K562 (cell line): ENCODE results near the gene NR5A1. TPM values are rescaled to one million over a fixed set of nuclear protein-coding genes. Genes with fewer than 3 reads are reported as not detected.
A peak's percentile ranks its signal among the peaks of the same experiment; 100 is the strongest.

ENCODE experiments used
- ATAC-seq: fragments of 200-7000 bp; cut with Tn5 transposase; 3 replicates; pipeline ENCODE4 v1.9.1; 2020; ENCODE audit warnings: moderate library complexity
- BruUV-seq: library from RNA; stranded (reverse); fragments of 400-500 nt; replicated peaks from 2 replicates; lab custom pipeline; 2021; lab: Mats Ljungman, UMichigan
- CTCF ChIA-PET: fragments of 300-600 bp; formaldehyde crosslinking; extraction: SDS; loops from one replicate; lab custom pipeline; 2021; ENCODE audit warnings: low intra/inter-chr PET ratio; lab: Yijun Ruan, JAX
- POLR2A ChIA-PET: fragments of 300-600, 350-650 bp; sonication (Branson Sonifier 250); formaldehyde crosslinking; extraction: SDS; loops from one replicate; lab custom pipeline; 2021; ENCODE audit warnings: antibody characterized with exemption, inconsistent platforms; lab: Yijun Ruan, JAX
- DNase-seq, 4 experiments: peaks; one replicate each; pipeline versions ENCODE4 v3.0.0 to v3.0.0-alpha.2; 2011 to 2018; ENCODE audit warnings: low spot score in 3 of 4, mixed read lengths in 3 of 4; ENCODE audit errors: extremely low read depth in 1 of 4
- FAIRE-seq: peaks from 2 replicates; lab custom pipeline; 2011; peaks lifted over from hg19 to GRCh38; lab: Jason Lieb, UNC
- H2AFZ ChIP-seq: 2 replicates; pipeline ENCODE4 v1.6.0; 2011; ENCODE audit warnings: low read depth, low read length, control low read depth, inconsistent platforms
- H3K27ac ChIP-seq: fragments of 200-600 bp; 3 replicates; pipeline ENCODE4 v1.8.0; 2011; ENCODE audit warnings: low read depth, mild to moderate bottlenecking, control low read depth, inconsistent platforms, low read length, moderate library complexity, mixed read lengths; ENCODE audit errors: extremely low read depth
- H3K27me3 ChIP-seq, 2 experiments: fragments of 300-600 bp in 1 of 2; 2 replicates in 1 of 2; 3 replicates in 1 of 2; pipeline versions ENCODE4 v1.6.0 to v1.8.0; 2011; ENCODE audit warnings: inconsistent platforms in 2 of 2, low read length in 2 of 2, mild to moderate bottlenecking in 1 of 2, mixed read lengths in 1 of 2, moderate library complexity in 1 of 2; ENCODE audit not compliant: control insufficient read depth in 2 of 2, insufficient read depth in 2 of 2
- H3K36me3 ChIP-seq: fragments of 300-600 bp; 3 replicates; pipeline ENCODE4 v1.8.0; 2011; ENCODE audit warnings: mild to moderate bottlenecking, low read length, inconsistent platforms; ENCODE audit not compliant: control insufficient read depth, insufficient read depth
- H3K4me1 ChIP-seq, 2 experiments: fragments of 200-600 bp in 1 of 2; replicated peaks in 1 of 2; 2 replicates in 1 of 2; 3 replicates in 1 of 2; pipeline versions ENCODE4 v1.5.1 to v1.8.0; 2011; ENCODE audit warnings: inconsistent platforms in 2 of 2, low read length in 2 of 2, mild to moderate bottlenecking in 1 of 2, mixed read lengths in 1 of 2, moderate library complexity in 1 of 2; ENCODE audit not compliant: control insufficient read depth in 2 of 2, insufficient read depth in 2 of 2
- H3K4me2 ChIP-seq: 2 replicates; pipeline ENCODE4 v1.6.1; 2011; ENCODE audit warnings: low read length, control low read depth, inconsistent platforms, mixed read lengths; ENCODE audit not compliant: insufficient read depth
- H3K4me3 ChIP-seq: fragments of 200-600 bp; sonication (generic), shearing (Covaris generic); 2 replicates; pipeline ENCODE4 v1.5.1; 2016; ENCODE audit warnings: control low read depth, inconsistent platforms
- H3K79me2 ChIP-seq: fragments of 200-600 bp; 3 replicates; pipeline ENCODE4 v1.8.0; 2011; ENCODE audit warnings: low read length, inconsistent platforms; ENCODE audit not compliant: control insufficient read depth, insufficient read depth
- H3K9ac ChIP-seq, 2 experiments: 2 replicates each; pipeline versions ENCODE4 v1.6.0 to v1.6.1; 2011; ENCODE audit warnings: low read depth in 2 of 2, low read length in 2 of 2, control low read depth in 1 of 2, inconsistent platforms in 1 of 2, mild to moderate bottlenecking in 1 of 2, mixed read lengths in 1 of 2; ENCODE audit not compliant: insufficient read depth in 1 of 2
- H3K9me1 ChIP-seq: one replicate; pipeline ENCODE4 v1.6.0; 2011; ENCODE audit warnings: inconsistent platforms, mild to moderate bottlenecking, low read length, moderate library complexity; ENCODE audit not compliant: control insufficient read depth, insufficient read depth
- H3K9me3 ChIP-seq: replicated peaks from 2 replicates; pipeline ENCODE4 v1.5.1; 2011; ENCODE audit warnings: low read depth, low read length, inconsistent platforms; ENCODE audit not compliant: control insufficient read depth, insufficient read depth
- H4K20me1 ChIP-seq: replicated peaks from 2 replicates; pipeline ENCODE4 v1.6.1; 2011; ENCODE audit warnings: low read length, inconsistent platforms, mixed read lengths; ENCODE audit not compliant: control insufficient read depth, insufficient read depth
- CREB1 ChIP-seq, 2 experiments: sonication (generic) in 1 of 2; formaldehyde crosslinking in 1 of 2; IDR thresholded peaks; 2 replicates each; pipeline versions ENCODE4 v1.6.1 to v1.8.0; 2012 to 2022; ENCODE audit warnings: inconsistent platforms in 1 of 2, mild to moderate bottlenecking in 1 of 2, missing genetic modification reagents in 1 of 2, moderate library complexity in 1 of 2
- CREM ChIP-seq: IDR thresholded peaks from 2 replicates; pipeline ENCODE4 v1.6.1; 2014; ENCODE audit warnings: antibody characterized with exemption, low read depth
- HEY1 ChIP-seq: fragments of 250-450 bp; sonication (Bioruptor Pico); IDR thresholded peaks from 2 replicates; pipeline ENCODE4 v1.5.0; 2020; ENCODE audit warnings: mild to moderate bottlenecking, moderate library complexity, borderline replicate concordance
- HMG20B ChIP-seq: fragments of 250-450 bp; sonication (Bioruptor Pico); IDR thresholded peaks from 2 replicates; pipeline ENCODE4 v1.5.0; 2021; ENCODE audit warnings: mild to moderate bottlenecking
- NCOR1 ChIP-seq: fragments of 450-650 bp; IDR thresholded peaks from 2 replicates; pipeline ENCODE4 v1.6.1; 2016; ENCODE audit warnings: mild to moderate bottlenecking, moderate library complexity
- RFX5 ChIP-seq: IDR thresholded peaks from 2 replicates; pipeline ENCODE4 v1.6.1; 2011; ENCODE audit warnings: low read depth, mild to moderate bottlenecking, improper control_type of control experiment, low read length
- ZFPM2 ChIP-seq: fragments of 250-450 bp; sonication (Bioruptor Pico); IDR thresholded peaks from 2 replicates; pipeline ENCODE4 v1.5.1; 2022; ENCODE audit warnings: mild to moderate bottlenecking
- ZNF75A ChIP-seq: fragments of 450-650 bp; formaldehyde crosslinking; IDR thresholded peaks from 2 replicates; pipeline ENCODE4 v1.4.0; 2020; ENCODE audit warnings: mild to moderate bottlenecking
- WGBS: fragments of 100-300 bp; shearing (Covaris generic); methylation state at CpG from one replicate; pipeline ENCODE4 v1.1.6; 2016; ENCODE audit warnings: low coverage, mixed read lengths; ENCODE audit not compliant: insufficient coverage; ENCODE audit errors: missing lambda C conversion rate; 5-methylcytosine and 5-hydroxymethylcytosine counted together
- in situ Hi-C: fragments of 300-500 bp; cut with MboI; formaldehyde crosslinking; loops from 4 replicates; pipeline ENCODE4 v1.15.0; 2018; ENCODE audit warnings: inconsistent platforms, mixed read lengths
- intact Hi-C: fragments of 100-400 bp; cut with micrococcal nuclease; formaldehyde crosslinking; loops from 2 replicates; pipeline ENCODE4 v1.14.2; 2022
- polyA plus RNA-seq, 8 experiments: library from polyadenylated mRNA; depleted of rRNA in 4 of 8; stranded (reverse) in 5 of 8; unstranded in 3 of 8; fragments of >200 nt; fragmentation: Nextera tagmentation in 2 of 8; fragmentation: Illumina TruSeq in 1 of 8; extraction: Ambion mirVana in 2 of 8; extraction: Trizol in 1 of 8; gene quantifications; 2 replicates each; pipeline versions ENCODE4 v1.2.1 to v1.2.3, GENCODE V29; 2011 to 2014; ENCODE audit warnings: inconsistent platforms in 1 of 8, missing spikeins in 1 of 8
- total RNA-seq, 7 experiments: library from RNA; depleted of rRNA in 6 of 7; stranded (reverse); fragments of >200 nt in 6 of 7; fragmentation: Illumina TruSeq in 2 of 7; extraction: Trizol in 2 of 7; gene quantifications; 2 replicates each; pipeline versions ENCODE4 v1.2.1 to v1.2.3, GENCODE V29; 2011 to 2021; ENCODE audit warnings: low replicate concordance in 1 of 7

The NR5A1 gene
- total and polyA plus RNA-seq, 9 of the 15 experiments (the other 6 are each of a cell fraction or from before 2014, with no cell fraction given), result 0.11 to 0.32 (median 0.20) TPM; not detected in 6

DNA sequence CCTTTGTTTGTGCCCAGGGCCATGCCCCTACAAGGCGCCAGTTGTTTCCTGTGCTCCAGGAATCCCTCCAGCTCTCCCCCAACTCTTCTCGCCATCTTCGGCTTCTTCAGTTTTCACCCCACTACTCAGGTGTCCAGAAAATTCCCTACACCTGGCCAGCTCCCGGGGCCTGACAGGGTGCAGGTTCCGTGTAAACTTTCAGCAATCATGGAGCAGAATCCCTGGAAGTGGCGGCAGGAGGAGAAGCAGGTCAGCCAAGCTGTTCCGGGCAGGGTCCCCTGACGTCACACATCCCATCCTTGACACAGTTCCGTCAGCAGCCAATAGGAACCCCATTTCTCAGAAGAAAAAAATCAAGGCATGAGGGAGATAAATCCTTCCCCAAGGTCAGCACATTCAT lies 69.1 kb downstream of the NR5A1 start:
- ChIA-PET CTCF (no interaction called here), POLR2A (interaction anchor here (1.0 kb wide), 1 partner anchor 17 kb away, joined by 3 read pairs; no protein-coding TSS in a partner anchor)

DNA sequence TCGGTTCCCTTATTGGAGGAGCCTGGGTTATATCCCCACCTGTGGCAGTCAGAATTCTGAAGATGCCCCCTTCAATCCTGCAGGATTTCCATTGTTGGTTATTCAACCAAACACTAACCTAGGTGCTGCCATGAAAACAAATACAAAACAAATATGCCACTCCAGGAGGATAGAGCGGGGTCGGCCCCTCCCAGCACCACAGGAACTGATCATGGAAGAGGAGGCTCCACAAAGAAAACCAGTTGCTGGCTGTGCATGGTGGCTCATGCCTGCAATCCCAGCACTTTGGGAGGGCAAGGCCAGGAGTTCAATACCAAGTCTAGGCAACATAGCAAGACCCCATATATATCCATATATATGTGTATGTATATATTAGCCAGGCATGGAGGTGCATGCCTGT lies 70.1 kb downstream of the NR5A1 start:
- Histone ChIP-seq H3K4me2 (no peak overlapping the region), H3K9me1 (peaks cover 2% of the 10 kb centered on the region), H3K9ac (no peak overlapping the region), H3K27me3 (peaks cover 20 to 65% of the 10 kb centered on the region in 2 experiments), H2AFZ (no peak overlapping the region), H3K79me2 (no peaks in the 10 kb centered on the region), H3K36me3 (no peaks in the 10 kb centered on the region), H3K27ac (no peak overlapping the region), H3K4me1 (peaks cover 0 to 5% of the 10 kb centered on the region in 2 experiments; a peak in 2 of 5 replicates), H3K9me3 (no peaks in the 10 kb centered on the region), H3K4me3 (no peak overlapping the region), H4K20me1 (no peaks in the 10 kb centered on the region; the same call in 1 of the 2 replicates)
- ChIA-PET POLR2A (no interaction called here), CTCF (no interaction called here)
- in situ Hi-C loops (no loop called here), intact Hi-C loops (no loop called here)
- DNase-seq, result no peak
- no peak for ATAC-seq
- BruUV-seq, result no TSS peak
- WGBS, result 8% methylated on average over 3 of the region's 3 CpGs
- TF ChIP-seq HEY1 (CRISPR knock-in tag), result no peak
- TF ChIP-seq ZNF75A, result no peak
- TF ChIP-seq HMG20B (CRISPR knock-in tag), result no peak
- no peak for TF ChIP-seq ZFPM2 (CRISPR knock-in tag)
- no peak for FAIRE-seq

More for the DNA sequence above, 69.1 kb downstream of the NR5A1 start:
- TF ChIP-seq NCOR1 (no peak), CREB1 (IDR thresholded peaks at IDR 0.05) (0 out of 2 replicates have a peak, but pooled peaks have one; percentile 46), CREB1 (CRISPR knock-in tag; IDR thresholded peaks at IDR 0.05) (no peak), RFX5 (no peak), CREM (peak; percentile 51; the same call in 1 of the 2 replicates)
- TF ChIP-seq, all 486 proteins: peak for 2
- Histone ChIP-seq H3K27ac (no peak overlapping the region), H3K27me3 (peaks cover 16 to 61% of the 10 kb centered on the region in 2 experiments), H3K36me3 (no peaks in the 10 kb centered on the region), H3K9ac (peak overlapping the region in 1 of 2 experiments; percentile 71; a peak in 1 of 4 replicates), H3K79me2 (no peaks in the 10 kb centered on the region), H3K4me1 (peaks cover 0 to 5% of the 10 kb centered on the region in 2 experiments; a peak in 2 of 5 replicates), H4K20me1 (no peaks in the 10 kb centered on the region; the same call in 1 of the 2 replicates), H2AFZ (no peak overlapping the region), H3K4me3 (no peak overlapping the region), H3K9me3 (no peaks in the 10 kb centered on the region), H3K4me2 (no peak overlapping the region), H3K9me1 (no peaks in the 10 kb centered on the region)
- intact Hi-C loops (no loop called here), in situ Hi-C loops (no loop called here)
- DNase-seq (no peak), FAIRE-seq (no peak), ATAC-seq (no peak)
- WGBS, result 16% methylated on average over 9 of the region's 9 CpGs
- no TSS peak for BruUV-seq
